A673 (cell line): ENCODE data around the gene SPNS2.

Source experiments
- EZH2 ChIP-seq: fragments of 200-600 bp; sonication (generic); IDR thresholded peaks from 2 replicates; pipeline ENCODE4 v1.6.1; 2017; ENCODE audit warnings: borderline replicate concordance, low read depth, mild to moderate bottlenecking, mixed read lengths, antibody characterized with exemption, low read length; ENCODE audit not compliant: poor library complexity, severe bottlenecking
- TF ChIP-seq, protein P1 (sequence below): fragments of 300-800, 200-600 bp; sonication (generic); conservative IDR thresholded peaks from 2 replicates; pipeline ENCODE4 v1.5.1; 2017; ENCODE audit warnings: low read depth, mild to moderate bottlenecking, antibody characterized with exemption, low read length, moderate library complexity, mixed read lengths

- TF ChIP-seq EZH2 = no peak
- TF ChIP-seq, protein P1, sequence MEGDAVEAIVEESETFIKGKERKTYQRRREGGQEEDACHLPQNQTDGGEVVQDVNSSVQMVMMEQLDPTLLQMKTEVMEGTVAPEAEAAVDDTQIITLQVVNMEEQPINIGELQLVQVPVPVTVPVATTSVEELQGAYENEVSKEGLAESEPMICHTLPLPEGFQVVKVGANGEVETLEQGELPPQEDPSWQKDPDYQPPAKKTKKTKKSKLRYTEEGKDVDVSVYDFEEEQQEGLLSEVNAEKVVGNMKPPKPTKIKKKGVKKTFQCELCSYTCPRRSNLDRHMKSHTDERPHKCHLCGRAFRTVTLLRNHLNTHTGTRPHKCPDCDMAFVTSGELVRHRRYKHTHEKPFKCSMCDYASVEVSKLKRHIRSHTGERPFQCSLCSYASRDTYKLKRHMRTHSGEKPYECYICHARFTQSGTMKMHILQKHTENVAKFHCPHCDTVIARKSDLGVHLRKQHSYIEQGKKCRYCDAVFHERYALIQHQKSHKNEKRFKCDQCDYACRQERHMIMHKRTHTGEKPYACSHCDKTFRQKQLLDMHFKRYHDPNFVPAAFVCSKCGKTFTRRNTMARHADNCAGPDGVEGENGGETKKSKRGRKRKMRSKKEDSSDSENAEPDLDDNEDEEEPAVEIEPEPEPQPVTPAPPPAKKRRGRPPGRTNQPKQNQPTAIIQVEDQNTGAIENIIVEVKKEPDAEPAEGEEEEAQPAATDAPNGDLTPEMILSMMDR = no peak
Observed at GRCh38 chr17:4485676-4486646, 12.7 kb upstream of the SPNS2 start.
